ENCODE data around the gene PKP2.

DNA sequence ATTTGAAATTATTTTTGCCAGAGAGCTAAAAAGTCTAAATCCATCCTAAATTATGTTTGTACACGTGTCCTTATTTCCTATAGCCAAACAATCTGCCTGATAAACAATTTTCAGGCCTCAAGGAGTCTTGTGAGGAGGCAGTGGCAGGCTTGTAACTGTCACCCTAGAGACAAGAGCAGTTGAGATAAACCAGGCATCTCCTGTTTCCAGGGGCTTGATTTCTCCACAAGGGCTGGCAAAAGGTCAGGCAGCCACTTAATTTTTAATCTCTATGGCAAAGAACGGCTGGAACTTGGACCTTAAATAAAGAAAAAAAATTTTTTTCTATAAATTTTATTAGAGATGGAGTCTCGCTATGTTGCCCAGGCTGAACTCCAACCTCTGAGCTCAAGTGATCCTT, 15.5 kb downstream of the PKP2 start:
- TF ChIP-seq, protein P1, sequence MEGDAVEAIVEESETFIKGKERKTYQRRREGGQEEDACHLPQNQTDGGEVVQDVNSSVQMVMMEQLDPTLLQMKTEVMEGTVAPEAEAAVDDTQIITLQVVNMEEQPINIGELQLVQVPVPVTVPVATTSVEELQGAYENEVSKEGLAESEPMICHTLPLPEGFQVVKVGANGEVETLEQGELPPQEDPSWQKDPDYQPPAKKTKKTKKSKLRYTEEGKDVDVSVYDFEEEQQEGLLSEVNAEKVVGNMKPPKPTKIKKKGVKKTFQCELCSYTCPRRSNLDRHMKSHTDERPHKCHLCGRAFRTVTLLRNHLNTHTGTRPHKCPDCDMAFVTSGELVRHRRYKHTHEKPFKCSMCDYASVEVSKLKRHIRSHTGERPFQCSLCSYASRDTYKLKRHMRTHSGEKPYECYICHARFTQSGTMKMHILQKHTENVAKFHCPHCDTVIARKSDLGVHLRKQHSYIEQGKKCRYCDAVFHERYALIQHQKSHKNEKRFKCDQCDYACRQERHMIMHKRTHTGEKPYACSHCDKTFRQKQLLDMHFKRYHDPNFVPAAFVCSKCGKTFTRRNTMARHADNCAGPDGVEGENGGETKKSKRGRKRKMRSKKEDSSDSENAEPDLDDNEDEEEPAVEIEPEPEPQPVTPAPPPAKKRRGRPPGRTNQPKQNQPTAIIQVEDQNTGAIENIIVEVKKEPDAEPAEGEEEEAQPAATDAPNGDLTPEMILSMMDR (IDR thresholded peaks at IDR 0.05): no peak
- TF ChIP-seq POLR2A (IDR thresholded peaks at IDR 0.05): no peak

Data from vagina (tissue), 2 donors.